HG02588 (cell line): ENCODE measurements around the gene PTPRN2.

Source experiments
- ATAC-seq: cut with Tn5 transposase; IDR thresholded peaks from one replicate; pipeline ENCODE4 v1.9.1; 2021; ENCODE audit warnings: mild to moderate bottlenecking, moderate library complexity; ENCODE audit not compliant: unreplicated experiment

The PTPRN2 gene

DNA sequence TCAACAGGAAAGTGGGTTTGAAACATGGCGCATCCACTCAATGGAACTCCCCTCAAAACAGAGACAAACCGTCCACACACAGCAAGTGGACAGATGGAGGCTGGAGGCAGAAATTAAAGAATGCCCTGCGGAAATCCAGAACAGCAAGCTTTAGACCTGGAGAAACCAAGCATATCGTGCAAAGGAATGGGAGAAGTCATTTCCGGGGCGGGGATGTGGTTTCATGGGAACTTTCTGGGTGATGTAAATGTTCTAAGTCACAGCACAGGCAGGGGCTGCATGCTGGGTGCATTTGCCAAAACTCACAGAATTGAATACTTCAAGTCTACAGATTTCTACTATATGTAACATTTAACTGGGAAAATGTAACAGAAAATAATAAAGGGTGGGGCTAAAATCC lies 213.0 kb downstream of the PTPRN2 start:
- ATAC-seq: no peak

DNA sequence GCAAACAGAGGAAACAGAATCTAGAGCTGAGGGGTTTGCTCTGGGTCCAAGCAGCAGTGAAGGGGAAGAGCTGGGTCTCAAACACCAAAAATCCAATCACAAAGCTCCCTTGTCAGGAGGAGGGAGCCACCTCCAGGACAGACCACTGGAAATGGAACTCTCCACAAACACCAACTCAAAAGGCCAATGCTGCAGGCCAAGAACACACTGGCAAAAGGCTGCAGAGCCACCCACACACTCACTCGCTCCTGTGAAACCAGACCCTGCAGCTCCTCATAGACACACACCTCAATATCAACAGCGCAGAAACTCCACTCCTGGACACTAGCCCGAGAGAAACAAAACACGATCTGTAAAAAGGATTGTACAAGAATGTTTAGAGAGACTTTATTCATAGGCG lies 213.5 kb downstream of the PTPRN2 start:
- ATAC-seq: no peak

DNA sequence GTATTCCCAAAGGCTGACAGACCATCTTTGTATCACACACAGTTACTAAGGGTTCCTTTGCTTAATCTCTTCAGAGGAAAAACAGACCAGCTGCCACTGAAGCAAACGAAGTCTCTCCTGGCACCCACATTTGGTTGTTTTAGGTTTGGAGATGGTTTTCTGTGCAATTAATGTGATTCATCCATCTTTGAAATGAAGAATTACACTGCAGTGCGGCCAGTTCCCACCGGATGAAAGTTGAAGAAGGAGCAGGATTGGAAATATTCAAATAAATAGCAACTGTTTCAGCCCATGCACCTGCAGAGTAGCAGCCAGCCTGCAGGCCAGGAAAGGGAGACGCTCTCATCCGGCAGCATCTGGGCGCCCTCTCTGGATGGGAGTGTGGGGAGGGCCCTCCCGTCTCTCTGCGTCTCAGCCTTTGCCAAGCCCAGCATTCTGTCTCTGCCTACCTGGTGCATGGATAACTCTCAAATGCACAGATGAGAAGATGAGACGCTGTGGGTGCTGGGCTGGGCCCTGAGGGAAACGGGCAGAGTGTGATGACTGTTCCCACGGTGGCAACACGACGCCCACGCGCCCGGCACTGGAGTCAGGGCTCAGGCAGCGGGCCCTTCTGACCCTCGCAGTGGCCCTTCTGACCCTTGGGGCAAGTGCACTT lies 214.0 kb downstream of the PTPRN2 start:
- no peak for ATAC-seq

DNA sequence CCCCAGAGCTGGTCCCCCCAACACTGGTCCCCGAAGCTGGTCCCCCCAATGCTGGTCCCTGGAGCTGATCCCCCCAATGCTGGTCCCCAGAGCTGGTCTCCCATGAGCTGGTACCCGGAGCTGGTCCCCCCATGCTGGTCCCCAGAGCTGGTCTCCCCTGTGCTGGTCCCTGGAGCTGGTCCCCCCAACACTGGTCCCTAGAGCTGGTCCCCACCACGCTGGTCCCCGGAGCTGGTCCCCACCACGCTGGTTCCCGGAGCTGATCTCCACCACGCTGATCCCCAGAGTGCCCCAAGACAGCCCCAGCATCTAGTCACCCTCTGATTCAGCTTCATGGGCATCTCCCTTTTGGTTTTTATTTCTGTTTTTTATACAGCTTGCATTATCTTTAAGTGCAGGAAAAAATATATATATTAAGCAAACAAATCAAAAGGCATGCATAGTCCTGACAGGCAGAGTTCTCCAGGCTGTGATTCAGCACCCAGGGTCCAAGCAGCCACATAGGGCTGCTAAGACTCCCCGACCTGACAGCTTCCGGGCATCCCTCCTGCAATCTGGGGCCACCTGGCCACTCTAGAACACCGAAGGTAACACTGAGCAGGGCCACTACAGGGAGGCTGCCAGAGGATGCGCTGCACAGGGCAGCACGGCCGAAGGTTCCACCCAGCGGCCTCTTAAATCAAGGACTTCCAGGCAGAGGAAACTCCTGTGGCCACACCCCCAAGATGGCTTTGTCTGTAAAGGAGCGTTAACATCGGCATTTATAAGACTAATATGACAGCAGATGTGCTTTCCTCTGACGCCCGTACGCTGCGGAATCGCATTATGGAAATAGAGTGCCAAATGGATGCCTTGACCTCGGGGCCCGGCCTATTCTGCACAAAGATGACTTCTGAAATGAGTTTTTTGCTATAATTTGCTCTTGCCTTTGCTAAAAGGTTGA lies 215.0 kb downstream of the PTPRN2 start:
- ATAC-seq: no peak

DNA sequence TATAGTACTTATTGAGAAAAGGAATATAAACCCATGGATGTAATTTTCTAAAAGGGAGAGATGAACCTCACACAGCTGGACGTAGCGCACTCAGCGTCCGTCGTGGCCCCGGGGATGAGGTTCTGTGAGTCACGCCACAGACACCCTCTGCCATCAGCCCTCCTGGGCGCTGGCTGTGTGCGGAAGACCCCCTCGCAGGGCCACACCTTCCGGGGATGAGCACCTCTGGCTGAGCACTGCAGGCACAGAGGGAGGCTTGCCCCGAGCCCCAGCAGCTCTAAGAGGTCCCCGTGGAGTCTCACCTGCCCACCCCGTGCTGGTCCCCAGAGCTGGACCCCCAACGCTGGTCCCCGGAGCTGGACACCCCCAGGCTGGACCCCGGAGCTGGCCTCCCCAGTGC lies 215.8 kb downstream of the PTPRN2 start:
- no peak for ATAC-seq

DNA sequence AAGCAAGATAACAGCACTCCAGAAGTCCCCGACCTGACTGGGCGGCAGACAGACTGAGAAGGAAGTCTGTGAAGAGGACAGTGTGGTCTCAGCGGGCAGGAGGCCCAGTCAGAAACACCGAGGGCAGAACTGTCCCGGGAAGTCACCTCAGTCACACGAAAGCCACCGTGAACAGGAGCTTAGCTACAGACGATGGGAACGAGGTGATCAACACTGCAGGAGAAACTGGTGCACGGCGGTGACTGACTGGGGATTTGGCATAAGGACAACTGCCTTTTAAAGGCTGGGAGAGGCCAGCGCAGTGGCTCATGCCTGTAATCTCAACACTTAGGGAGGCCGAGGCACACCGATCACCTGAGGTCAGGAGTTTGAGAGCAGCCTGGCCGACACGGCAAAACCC lies 217.8 kb downstream of the PTPRN2 start:
- ATAC-seq: no peak

DNA sequence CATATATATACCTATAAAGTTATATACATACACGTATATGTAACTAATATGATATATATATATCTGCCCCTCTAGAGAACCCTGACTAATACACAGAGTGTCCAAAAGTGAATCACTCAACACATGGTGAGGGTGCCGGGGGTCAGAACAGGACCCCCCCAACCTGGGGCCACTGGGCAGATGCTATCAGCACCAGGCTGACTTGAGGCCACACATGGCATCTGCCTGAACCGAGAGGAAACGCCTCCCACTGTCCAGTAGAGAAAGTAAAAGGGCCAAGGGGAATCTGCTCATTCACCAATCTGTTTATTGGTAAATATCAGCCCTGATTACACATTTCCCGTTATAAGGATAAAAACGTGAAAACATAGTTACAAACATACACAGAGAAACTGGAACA lies 218.3 kb downstream of the PTPRN2 start:
- no peak for ATAC-seq

DNA sequence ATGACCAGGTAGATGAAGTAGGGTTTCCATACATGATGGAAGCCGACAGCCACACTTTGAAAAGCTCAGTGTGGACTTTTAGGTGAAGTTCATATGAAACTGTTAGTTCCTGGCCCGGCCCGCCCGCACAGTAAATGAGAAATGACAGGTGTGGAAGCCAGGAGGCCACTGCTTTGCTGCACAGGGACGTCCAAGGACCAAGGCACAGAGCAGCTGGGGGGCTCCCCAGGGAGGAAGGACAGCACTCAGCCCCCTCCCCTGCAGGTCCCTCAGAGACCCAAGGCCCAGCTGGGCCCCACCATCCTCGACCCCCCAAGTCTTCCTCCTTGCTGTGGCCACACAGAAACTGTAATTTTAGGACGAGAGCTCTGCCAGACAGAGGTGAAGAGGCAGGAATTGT lies 219.2 kb downstream of the PTPRN2 start:
- no peak for ATAC-seq

DNA sequence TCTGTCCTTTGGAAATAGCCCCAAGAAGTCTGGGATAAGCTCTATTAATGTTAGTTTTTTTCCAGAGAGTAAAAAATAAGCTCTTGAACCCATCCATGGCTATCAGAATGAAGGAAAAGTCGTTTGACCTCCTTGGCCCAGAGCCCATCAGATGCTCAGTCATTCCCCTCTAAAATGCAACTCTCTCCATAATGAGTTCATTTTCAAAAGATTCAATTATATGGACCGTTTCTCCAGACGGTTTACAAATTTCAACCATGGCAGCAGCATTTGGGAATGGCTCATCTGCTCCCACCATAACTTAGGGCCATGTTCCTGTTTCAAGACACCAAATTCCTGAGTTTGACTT lies 220.0 kb downstream of the PTPRN2 start:
- ATAC-seq: no peak

DNA sequence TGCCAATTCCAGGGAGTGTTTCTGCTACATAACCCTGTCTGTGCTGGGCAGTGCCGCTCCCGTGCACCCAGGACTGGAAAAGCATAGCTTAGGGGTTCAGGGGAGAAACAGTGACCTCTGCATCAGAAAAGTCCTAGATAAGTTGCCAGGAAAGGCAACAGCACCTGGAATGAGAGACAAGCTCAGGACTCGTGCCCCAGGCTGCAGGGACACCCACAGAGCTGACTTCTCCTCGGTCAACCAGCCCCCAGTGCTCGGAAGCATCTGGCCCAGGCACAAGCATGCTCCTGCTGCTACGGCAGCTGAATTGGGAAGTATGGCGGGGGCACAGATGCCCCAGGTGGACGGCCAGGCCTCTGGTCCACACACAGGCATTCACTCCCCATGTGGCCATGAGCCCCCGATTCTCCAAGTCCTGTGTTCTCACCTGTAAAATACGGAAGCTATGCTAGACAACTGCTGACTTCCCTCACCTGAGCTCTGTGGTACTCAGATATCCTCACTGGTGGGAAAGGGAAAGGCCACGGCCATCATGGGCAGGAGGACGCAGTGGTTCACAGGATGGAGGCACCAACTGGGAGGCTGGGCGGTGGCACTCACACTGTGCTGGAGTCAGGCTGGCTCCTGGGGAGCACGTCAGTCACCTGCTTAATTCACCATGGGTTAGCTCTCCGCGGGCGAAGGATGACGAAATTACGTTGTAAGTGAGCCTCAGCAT lies 220.5 kb downstream of the PTPRN2 start:
- no peak for ATAC-seq

DNA sequence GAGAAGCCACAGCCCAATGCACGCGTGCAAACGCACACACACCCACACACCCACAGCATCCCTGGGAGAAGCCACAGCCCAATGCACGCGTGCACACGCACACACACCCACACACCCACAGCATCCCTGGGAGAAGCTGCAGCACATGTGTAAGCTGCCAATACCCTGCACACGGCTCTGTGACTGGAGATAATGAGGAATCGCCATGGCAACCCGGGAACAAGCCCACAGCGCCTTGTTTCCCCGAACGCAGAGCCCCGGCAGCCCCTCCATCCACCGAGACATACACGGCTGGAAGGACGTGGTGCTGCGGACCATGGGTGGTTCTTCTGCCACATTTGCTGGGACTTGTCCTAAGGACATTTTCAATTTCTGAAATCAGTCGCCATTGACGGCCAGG lies 221.3 kb downstream of the PTPRN2 start:
- ATAC-seq: no peak

DNA sequence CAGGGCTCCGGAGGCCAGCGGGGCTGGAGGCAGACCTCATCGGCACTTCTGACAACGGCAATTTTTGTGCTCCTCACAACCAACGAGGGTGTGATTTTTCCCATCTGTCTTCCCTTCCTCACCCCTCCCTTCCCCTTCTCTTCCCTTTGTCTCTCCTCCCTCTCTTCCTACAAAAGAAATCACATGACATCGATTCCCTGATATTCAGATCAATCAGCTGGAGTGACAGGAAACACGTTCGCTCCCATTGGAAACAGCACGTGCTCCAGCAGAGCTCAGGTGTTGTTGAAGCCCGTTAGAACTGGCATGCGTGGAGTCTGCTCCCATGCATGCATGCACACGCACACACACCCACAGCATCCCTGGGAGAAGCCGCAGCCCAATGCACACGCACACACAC lies 222.4 kb downstream of the PTPRN2 start:
- ATAC-seq: no peak

DNA sequence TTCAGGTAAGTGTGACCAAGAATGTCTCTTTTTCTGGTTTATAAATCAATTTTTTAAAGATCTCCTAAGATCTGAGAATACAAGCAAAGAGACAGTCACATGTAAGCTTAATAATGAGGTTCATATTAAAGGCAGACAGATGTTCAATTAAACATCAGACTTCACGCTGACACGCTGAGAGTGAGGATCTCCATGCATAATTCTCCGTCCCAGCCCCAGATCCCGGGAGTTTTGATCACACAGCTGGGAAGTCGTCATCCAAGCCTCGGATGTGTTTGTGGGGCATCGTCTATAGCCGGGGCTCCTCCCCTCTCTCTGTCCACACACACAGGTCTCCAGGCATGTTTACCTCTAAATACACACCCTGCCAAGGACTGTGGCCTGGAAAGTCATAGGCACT lies 223.2 kb downstream of the PTPRN2 start:
- ATAC-seq: no peak

DNA sequence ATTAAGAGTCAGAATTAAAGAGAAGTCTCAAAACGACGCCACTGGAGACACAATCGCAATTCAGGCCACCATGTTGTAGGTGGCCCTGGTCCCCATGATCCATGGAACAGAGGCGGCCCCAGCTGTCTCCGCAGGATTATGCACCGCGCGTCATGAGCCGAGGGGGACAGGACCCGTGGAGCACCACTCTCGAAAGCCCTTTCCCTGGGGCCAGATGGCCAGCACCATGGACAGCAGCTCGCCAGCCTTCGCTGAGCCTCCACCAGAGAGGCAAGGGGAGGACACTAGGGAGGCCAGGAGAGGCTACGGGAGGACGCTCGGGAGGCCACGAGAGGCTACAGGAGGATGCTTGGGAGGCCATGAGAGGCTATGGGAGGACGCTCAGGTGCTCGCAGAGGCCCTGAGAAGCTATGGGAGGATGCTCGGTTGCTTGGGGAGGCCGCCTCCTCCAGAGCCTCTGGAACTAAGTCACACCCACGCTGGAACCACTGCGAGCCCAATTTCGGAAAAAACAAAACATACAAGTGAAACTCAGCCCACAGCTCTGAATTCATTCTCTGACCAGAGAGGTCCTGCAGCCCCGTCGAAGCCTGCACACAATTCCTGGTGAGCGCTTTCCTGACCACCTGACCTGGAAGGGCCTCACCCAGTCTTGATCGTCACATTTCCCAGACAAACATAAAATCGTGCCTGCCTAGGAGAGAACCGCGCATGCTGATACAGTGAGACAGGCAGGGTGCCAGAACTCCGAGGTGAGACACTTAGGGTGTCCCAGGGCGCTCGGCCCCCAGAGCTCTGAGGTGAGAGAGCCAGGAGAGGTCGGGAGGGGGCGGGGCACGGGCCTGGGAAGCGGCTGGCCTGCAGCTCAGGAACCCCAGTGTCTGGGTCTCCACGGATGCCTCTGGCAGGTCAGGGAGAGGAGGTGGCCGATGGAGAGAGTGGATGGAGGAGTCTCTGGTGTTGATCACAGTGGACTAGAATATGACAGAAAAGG lies 224.4 kb downstream of the PTPRN2 start:
- ATAC-seq: no peak

DNA sequence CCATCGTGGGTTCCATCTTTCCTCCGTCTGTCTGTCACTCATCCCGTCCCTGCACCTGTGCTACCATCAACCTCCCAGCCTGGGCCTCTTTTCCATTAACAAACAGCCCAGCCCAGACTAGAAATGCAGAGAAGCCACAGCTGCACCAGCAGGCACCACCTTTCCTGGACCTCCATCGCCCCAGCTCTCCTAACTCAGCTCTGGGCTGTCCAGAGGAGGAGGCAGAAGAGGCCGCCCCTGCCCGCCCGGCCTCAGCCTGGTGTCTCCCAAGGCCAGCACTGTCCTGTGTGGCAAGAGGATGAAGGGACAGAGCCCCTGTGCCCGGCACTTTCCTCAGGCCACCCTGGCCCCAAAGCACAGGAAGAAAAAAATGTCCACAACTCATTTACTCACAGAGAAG lies 225.6 kb downstream of the PTPRN2 start:
- ATAC-seq: no peak

DNA sequence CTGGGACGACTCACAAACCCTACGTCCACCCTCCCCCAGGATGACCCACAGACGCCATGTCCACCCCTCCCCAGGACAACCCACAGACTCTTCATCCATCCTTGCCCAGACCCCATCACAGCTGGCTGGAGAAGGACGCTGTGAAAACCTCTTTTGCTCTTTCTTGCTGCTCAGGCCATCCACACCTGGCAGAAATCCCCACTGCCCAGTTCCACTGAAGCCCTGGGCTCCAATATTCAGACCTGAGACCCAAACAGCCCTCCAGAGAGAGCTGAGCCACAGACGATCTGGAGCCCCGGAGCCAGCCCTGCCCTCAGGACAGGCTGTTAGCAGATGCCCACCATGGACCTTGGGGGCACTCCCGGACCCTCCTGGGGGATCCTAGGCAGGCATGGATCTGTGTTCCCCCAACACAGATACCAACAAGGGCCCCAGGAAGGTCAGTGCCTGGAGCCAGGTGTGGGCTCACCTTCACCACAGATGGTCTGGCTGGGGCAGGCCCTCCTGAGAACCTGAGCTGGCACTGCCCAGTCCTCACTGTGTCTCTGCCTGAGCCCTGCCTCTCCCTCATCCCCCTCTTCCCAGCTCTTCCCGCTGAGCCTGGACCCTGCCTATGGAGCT lies 226.2 kb downstream of the PTPRN2 start:
- ATAC-seq: no peak

DNA sequence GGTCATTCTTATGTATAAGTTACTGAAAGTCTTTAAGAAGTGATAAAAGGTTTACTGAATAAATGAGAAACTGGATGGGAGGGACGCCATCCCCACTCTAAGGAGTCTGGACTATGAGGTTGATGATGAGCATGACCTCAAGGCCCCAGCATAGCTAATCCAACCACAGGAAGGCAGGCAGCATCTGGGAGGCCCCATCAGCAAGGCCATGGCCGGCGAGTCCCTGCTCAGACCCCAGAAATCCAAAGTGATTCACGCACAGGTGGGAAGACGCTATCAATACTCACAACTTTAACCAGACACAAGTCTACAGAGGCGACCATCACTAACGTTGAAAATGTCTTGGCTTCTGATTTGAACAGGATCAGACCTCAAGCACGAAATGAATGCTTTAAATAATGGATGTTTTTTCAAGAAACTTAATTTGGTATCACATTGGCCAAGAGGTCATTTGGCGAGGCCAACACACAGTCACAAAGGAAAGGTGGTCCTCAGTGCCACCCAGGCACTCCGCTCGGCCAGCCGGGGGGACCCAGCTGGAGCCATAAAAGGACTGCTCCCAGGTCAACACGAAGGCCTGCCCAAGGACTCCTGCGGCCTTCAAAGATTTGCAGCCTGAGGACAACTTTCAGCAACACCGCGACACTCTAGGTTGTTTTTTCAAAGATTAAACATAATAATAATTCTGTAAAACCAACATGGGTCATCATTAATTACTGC lies 228.5 kb downstream of the PTPRN2 start:
- no peak for ATAC-seq

DNA sequence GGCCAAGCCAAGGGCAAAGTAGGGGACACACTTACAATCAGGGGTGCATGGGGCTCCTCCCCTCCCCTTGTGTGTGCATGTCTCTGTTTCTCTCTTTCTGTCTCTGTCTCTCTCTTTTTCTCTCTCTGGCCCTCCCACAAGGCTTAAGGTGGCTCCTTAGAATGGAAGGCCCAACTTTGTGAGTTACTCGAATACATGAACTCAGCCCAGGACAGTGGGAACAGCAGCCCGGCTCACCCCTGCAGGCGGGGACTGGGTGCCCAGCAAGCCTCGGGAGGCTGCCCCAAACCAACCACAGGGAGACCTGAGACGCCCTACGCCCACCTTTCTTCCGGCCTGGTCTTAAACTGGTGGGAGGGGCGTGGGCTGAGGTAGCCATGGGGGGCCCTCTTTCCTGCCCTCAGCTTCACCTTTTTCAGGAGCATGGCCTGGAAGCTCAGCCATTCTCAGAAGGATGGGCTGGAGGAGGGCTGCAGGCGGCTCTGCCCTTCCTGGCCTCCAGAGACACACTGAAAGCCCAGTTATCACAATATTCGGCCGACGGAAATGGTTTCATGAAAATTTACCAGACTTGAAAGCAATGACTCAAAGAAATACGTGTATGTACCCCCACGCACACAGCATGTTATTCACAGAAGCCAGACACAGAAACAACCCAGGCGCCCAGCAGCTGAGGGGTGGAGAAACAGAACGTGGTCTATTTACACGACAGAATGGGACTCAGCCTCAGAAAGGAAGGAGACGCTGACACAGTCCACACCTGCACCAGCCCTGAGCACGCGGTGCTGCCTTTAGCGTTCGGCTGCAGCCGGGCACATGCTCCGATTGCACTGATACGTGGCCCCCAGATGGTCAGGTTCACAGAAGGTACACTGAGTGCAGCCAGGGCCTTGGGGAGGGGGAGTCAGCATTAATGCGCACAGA lies 229.5 kb downstream of the PTPRN2 start:
- ATAC-seq: no peak
